GM15510 (cell line): Measurements from ENCODE around the gene SMYD3.

Experiments used
- POLR2A ChIP-seq: IDR thresholded peaks from 3 replicates; pipeline ENCODE4 v1.6.1; 2011; ENCODE audit warnings: borderline replicate concordance; ENCODE audit not compliant: insufficient read length; ENCODE audit errors: extremely low read depth

The SMYD3 gene

DNA sequence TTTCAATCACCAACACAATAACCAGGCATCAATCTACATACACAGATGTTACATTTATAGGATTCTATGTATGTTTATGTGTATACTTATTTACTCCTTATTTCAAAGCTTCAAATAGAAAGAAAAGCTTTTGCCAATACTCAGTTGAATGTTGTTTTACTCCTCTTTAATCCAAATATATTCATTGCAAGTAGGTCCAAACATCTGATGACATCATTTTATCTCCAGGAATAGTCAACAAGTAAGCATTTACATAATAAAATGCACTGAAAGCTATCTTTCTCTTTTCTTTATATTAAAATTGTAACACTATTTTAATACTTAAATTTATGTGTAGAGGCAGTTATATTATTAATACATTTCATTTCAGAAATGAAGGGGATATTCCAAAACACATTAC, 380.5 kb downstream of the SMYD3 start:
- no peak for TF ChIP-seq POLR2A

- no peak for TF ChIP-seq POLR2A
Measured at GRCh38 chr1:246122071-246122470, 385.0 kb downstream of the SMYD3 start.

DNA sequence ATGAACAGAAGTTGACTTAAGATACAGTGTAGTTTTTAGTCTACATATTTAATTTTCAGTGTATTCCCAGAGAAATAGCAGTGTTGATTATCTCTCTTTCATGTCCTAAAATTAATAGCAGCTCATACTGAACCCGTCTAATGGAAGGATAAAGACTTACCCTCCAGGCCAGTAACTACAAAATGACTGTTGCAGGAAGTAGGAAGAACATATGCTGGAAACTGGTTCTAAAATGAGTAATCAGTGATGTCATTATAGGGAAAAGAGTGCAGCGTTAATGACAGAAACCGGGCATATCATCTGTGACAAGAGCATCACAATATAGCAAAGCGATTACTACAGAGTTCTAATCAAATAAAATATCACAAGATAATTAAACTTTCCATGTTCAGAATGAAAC, 385.5 kb downstream of the SMYD3 start:
- no peak for TF ChIP-seq POLR2A

DNA sequence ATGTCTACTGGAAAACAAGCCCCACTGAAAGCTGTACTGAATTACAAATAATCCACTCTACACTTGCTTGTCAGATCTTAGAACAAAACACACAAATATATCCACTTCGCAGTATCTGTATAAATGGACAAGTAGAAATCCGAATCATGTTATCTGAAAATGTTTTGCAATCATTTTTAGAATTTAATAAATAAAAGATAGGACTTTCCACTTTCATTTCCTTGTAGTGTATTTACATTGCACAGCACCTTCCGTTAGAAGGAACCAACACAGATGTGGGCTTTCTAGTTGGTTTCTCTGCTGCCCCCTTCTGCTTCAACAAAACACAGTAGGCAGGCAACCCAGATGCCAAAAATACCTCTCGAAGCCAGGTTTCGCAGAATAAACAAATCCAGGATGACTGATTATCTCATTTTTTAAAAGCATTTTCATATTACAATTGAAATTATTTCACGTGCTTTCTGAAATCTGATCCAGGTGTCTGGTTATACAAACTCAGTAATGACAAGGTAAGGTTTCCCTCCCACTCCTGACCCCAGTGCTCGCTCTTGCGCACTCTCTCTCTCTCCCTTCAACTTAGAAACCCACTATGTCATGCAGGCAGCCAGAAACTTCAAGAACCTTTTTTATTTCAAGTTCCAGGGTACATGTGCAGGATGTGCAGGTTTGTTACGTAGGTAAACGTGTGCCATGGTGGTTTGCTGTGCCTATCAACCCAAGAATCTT, 389.9 kb downstream of the SMYD3 start:
- no peak for TF ChIP-seq POLR2A

- no peak for TF ChIP-seq POLR2A
Measured at GRCh38 chr1:246114369-246114768, 392.7 kb downstream of the SMYD3 start.

DNA sequence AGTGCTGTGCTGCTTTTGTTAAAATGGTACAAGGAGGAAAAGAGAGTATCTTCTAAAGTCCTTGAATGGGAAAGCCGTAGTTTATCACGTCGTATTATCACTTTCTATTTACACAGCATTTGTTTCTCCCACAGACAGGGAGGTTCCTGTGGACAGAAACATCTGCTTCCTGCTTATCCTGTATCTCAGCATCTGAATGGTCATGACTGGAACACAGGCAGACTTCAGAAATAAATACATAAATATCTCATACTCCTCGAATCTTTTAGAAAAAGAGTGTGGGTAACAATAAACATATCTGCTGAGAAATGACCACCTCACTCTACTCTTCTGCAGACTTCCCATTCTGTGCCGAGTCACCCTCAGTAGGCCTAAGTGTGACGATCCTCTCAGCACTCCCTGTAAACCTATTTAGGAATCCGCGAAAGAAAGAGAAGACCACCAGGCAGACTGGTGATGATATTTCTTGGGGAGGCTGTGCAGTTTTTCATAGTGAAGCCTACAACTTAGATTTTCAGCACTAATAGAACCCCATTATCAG, 393.5 kb downstream of the SMYD3 start:
- TF ChIP-seq POLR2A: no peak

- no peak for TF ChIP-seq POLR2A
Measured at GRCh38 chr1:246111570-246111969, 395.5 kb downstream of the SMYD3 start.

- TF ChIP-seq POLR2A: no peak
Measured at GRCh38 chr1:246110343-246111219, 396.5 kb downstream of the SMYD3 start.

DNA sequence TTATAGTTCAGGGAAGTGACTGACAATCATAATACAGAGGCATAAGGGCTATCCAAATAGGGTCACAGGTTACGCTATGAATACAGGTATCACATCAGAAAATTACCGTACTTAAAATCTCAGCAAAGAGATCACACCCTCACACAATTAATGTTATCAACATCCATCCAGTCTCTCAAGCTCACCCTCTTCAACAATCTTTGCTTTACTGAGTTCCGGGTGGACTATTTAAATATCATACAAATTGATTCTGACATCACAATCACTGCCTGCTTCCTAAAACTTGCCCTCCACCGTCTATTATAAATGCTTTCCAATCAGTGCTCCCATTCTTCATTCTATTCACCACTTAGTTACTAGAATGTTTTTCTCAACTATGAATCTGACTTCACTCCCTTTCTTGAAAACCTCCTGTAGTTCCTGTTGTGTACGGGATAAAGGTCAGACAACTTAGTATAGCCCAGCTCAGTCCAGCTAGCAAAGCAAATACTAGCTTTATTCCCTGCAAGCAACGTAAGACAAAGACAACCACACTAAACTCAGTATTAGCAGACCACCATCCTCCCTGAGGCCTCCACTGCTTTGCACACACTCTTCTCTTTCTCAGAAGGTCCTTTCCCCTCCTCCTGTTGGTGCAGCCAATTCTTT, 398.7 kb downstream of the SMYD3 start:
- TF ChIP-seq POLR2A: no peak

GRCh38 chr1:246107516-246108277, 399.4 kb downstream of the SMYD3 start:
- TF ChIP-seq POLR2A: no peak

GRCh38 chr1:246106342-246106763, 400.7 kb downstream of the SMYD3 start:
- TF ChIP-seq POLR2A: no peak

GRCh38 chr1:246104927-246105326, 402.2 kb downstream of the SMYD3 start:
- TF ChIP-seq POLR2A: no peak

DNA sequence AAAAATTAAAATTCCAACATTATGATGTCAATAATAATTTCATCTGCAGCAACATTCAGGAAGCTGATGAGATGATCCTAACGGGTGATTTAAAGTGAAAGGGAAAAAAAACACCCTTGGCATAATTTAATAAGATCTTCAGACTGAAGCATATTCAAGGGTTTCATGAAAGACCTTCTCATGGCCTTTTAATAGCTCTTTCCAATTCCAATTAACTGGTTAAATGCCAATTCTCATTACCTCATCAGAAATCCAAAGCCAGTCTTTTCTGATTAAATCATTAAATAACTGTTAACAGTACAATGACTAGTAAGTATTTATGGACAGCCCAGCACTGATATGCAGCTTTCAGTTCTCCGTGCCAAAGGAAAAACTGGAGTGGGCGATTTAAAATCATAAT, 407.5 kb downstream of the SMYD3 start:
- TF ChIP-seq POLR2A: no peak

GRCh38 chr1:246096356-246096755, 410.7 kb downstream of the SMYD3 start:
- no peak for TF ChIP-seq POLR2A
